ENCODE measurements around the gene PRDM2.

PRDM2 gene

GRCh38 chr1:13842497-13842896 lies 142.5 kb downstream of the PRDM2 start:
- DNase-seq (ENCODE audit: low spot score) = no peak

DNA sequence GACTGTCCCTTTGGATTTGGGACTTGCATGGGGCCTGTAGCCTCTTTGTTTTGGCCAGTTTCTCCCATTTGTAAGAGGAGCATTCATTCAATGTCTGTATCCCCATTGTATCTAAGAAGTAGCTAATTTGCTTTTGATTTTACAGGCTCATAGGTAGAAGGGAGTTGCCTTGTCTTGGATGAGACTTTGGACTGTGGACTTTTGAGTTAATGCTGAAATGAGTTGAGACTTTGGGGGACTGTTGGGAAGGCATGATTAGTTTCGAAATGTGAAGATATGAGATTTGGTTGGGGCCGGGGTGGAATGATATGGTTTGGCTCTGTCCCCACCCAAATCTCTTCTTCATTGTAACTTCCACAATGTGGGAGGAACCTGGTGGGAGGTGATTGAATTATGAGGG lies 151.7 kb downstream of the PRDM2 start:
- no peak for DNase-seq (ENCODE audit: low spot score)

DNA sequence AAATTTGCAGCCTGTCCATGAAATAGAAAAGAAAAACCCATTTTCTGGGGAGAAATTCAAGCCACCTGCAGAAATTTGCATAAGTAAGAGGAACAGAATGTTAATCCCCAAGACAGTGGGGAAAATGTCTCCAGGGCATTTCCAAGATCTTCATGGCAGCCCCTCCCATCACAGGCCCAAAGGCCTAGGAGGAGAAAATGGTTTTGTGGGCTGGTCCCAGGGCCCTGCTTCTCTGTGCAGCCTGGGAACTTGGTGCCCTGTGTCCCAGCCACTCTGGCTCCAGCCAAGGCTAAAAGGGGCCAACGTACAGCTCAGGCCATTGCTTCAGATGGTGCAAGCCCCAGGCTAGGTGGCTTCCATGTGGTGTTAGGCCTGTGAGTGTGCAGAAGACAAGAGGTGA lies 155.6 kb downstream of the PRDM2 start:
- DNase-seq (ENCODE audit: low spot score) = no peak

DNA sequence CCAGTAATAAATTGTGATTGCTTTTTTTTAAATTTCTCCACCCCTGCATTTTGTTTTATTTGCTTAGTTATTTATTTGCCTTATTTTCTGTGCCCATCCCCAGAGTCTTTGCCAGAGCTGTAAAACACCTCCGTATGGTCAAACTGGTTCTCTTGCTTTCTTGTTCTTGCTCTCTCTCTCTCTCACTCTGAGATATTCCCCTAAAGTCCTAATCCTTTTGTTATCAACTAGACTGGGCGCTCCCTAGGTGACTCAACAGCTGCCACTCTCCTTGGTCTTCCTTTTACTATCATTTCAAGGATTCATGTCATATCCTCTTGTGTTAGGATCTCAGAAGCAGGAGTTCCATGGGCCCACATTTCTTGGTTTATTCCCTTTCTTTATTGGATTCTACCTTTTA lies 160.0 kb downstream of the PRDM2 start:
- no peak for DNase-seq (ENCODE audit: low spot score)

DNA sequence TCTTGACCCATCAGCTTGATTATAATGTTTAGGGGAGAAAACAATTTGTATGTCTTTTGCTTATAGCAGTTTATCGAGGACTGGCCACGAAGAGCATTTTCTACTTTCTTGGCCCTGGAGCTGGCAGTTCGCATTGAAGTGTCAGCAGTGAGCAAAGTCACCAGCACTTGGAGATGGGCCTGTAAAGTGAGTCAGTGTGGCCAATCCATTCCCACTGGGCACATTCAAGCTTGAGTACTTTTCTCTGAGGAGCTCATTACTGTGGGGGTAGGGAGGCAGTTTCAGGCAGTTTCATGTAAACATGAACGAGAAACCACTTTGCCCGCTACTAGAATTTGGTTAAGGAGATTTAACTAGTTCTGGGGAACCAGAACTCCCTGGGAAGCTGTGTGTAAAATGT lies 164.8 kb downstream of the PRDM2 start:
- no peak for DNase-seq (ENCODE audit: low spot score)

DNA sequence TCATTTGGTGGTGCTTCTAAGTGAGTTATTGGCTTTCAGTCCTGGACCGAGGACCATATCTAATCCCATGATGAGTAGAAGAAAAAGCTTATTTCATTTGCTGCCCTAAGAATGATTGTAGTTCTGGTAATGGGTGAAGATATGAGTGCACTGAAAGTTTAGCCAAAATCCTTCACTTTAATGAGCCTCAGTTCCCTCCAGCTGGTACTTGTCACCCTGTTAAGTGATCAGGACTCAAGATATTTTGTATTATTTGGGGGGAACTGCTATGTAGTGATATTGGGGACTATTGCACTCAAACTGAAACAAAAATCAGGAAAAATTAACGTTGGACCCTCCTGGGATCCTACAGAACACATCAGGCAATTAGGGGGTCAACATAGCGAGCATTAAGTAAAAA lies 165.9 kb downstream of the PRDM2 start:
- no peak for DNase-seq (ENCODE audit: low spot score)

- DNase-seq (ENCODE audit: low spot score) = no peak
Measured at GRCh38 chr1:13867603-13868002, 167.6 kb downstream of the PRDM2 start.

DNA sequence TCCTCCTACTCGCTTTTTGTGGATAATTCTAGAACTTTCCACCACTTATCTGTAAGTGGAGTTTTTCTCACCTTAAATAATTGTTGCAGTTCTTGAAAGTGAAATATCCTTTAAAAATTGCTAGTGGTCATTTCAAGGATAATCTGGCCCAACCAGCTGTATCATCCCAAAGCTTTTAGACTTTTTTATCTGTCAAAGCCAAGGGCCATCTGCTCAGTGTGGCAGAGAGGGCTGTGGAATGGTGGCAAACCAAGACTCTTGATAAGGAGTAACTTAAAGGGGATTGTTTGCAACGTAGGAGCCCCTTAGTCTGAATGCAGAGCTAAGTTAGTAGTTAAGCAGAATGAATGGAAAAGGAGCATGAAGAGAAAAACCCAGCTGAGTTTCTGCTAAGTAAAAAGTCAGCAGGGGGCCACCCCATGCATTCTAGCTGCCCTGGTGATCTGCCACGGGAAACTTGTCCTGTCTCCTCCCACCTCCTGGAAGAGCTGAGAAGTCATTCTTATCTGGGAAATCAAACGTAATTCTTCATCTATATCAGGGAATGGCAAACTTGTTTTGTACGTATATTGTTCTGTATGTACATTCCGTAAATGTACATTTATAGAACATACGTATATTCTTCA lies 169.3 kb downstream of the PRDM2 start:
- no peak for DNase-seq (ENCODE audit: low spot score)

GRCh38 chr1:13871413-13871812 lies 171.4 kb downstream of the PRDM2 start:
- no peak for DNase-seq (ENCODE audit: low spot score)

DNA sequence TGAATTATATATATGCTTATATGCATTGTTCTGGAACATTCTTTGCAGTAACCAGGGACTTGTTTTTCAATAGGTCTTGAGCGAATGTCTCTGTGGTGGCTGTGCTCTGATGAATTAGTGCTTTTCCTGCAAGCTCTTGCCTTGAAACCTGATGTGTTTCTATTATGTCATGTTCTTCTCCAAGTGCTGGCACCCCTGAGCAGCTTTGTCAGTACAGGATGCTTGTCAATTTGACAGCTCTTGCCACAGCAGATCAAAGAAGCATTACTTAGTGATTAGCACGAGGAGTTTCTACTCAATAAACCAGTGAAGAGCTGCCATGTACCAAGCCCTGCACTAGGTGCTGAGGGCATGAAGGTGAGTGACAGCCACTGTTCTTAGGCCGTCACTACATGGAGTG lies 171.9 kb downstream of the PRDM2 start:
- DNase-seq (ENCODE audit: low spot score) = no peak

DNA sequence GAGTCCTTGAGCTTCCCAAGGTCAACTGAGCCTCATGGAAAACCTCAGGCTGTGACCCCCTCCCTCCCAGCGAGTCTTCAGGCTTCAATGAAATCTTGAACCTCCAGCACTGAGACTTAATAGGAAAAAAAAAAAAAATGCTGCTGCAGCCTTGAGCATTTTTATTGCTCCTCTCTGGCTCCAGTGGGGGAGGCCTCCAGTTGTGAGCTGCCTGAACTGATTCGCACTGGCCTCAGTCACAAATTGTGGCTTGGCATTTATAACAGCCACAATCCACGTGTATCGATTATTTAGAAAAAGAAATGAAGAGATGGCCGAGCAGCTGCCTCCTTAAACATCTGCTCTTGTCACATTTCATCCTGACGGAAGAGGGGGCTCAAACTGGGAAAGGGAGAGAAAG lies 173.0 kb downstream of the PRDM2 start:
- DNase-seq (ENCODE audit: low spot score) = no peak
